Right forelimb (tissue), 1 donor: ENCODE data around the gene RNF138.
"Not testable (repeated sequence)": the region's sequence is repeated elsewhere in the genome, so short reads cannot be mapped to it uniquely, and the experiment has no call there.

Experiments
- DNase-seq: peaks from one replicate; pipeline ENCODE4 v3.0.0-alpha.2; 2018

The RNF138 gene

GRCh38 chr18:32091724-32092421 lies at the start of gene RNF138:
RNF138 (plus strand) TSS chr18:32091874; CDS start chr18:32092777, 903 bp downstream.
- DNase-seq: peak; percentile 89

GRCh38 chr18:32042337-32042736 lies 49.3 kb upstream of the RNF138 start:
- no peak for DNase-seq

GRCh38 chr18:32048507-32049091 lies 43.1 kb upstream of the RNF138 start:
- no peak for DNase-seq

- DNase-seq: no peak
Observed at GRCh38 chr18:32049393-32050171, 42.1 kb upstream of the RNF138 start.

GRCh38 chr18:32056613-32057358 lies 34.9 kb upstream of the RNF138 start:
- DNase-seq: no peak

- DNase-seq: no peak
Observed at GRCh38 chr18:32057624-32058165, 34.0 kb upstream of the RNF138 start.

- no peak for DNase-seq
Observed at GRCh38 chr18:32060026-32060425, 31.6 kb upstream of the RNF138 start.

GRCh38 chr18:32067375-32068167 lies 24.1 kb upstream of the RNF138 start:
- DNase-seq: no peak

GRCh38 chr18:32072321-32072720 lies 19.4 kb upstream of the RNF138 start:
- no peak for DNase-seq

GRCh38 chr18:32074206-32074605 lies 17.5 kb upstream of the RNF138 start:
- no peak for DNase-seq

- DNase-seq: no peak
Observed at GRCh38 chr18:32078845-32079244, 12.8 kb upstream of the RNF138 start.

- no peak for DNase-seq
Observed at GRCh38 chr18:32081881-32082280, 9.8 kb upstream of the RNF138 start.

- DNase-seq: no peak
Observed at GRCh38 chr18:32083781-32084180, 7.9 kb upstream of the RNF138 start.

- DNase-seq: no peak
Observed at GRCh38 chr18:32086881-32087280, 4.8 kb upstream of the RNF138 start.

- not testable (repeated sequence) for DNase-seq
Observed at GRCh38 chr18:32090831-32091230, 843 bp upstream of the RNF138 start.

- no peak for DNase-seq
Observed at GRCh38 chr18:32091325-32091723, 350 bp upstream of the RNF138 start.

- DNase-seq: peak; percentile 100
Observed at GRCh38 chr18:32092422-32093101, 888 bp downstream of the RNF138 start.

- DNase-seq: peak; percentile 76
Observed at GRCh38 chr18:32093102-32093511, 1.4 kb downstream of the RNF138 start.

- no peak for DNase-seq
Observed at GRCh38 chr18:32093523-32093922, 1.8 kb downstream of the RNF138 start.

GRCh38 chr18:32095192-32095899 lies 3.7 kb downstream of the RNF138 start:
- DNase-seq: no peak

- no peak for DNase-seq
Observed at GRCh38 chr18:32095900-32096229, 4.2 kb downstream of the RNF138 start.
